Stomach (tissue), 9 donors: ENCODE results near the gene SOX5. TPM values are rescaled to one million over a fixed set of nuclear protein-coding genes. Genes with fewer than 3 reads are reported as not detected.

Experiments used
- DNase-seq, 2 donors: peaks; one replicate each; pipeline versions ENCODE4 v3.0.0 to v3.0.0-alpha.2; 2013 to 2019
- H3K27ac ChIP-seq, 5 donors: fragments of 200-600 bp in 4 of 5; sonication (generic) in 4 of 5; one replicate each; pipeline ENCODE4 v1.5.1; 2013 to 2019; ENCODE audit warnings: mild to moderate bottlenecking in 1 of 5, moderate library complexity in 1 of 5
- H3K27me3 ChIP-seq, 3 donors: fragments of 200-600 bp; sonication (generic); one replicate each; pipeline ENCODE4 v1.5.1; 2017 to 2019; ENCODE audit warnings: mixed run types in 1 of 3
- H3K36me3 ChIP-seq, 4 donors: fragments of 200-600 bp; sonication (generic); 1 replicate in 3 of 4; 2 replicates in 1 of 4; pipeline ENCODE4 v1.5.1; 2016 to 2019
- H3K4me1 ChIP-seq, 4 donors: fragments of 200-600 bp; sonication (generic); one replicate each; pipeline ENCODE4 v1.5.1; 2016 to 2019
- H3K4me3 ChIP-seq, 4 donors: fragments of 200-600 bp; sonication (generic) in 3 of 4; one replicate each; pipeline ENCODE4 v1.5.1; 2016 to 2019; ENCODE audit warnings: mild to moderate bottlenecking in 1 of 4
- H3K9me3 ChIP-seq, 4 donors: fragments of 200-600 bp; sonication (generic); one replicate each; pipeline ENCODE4 v1.5.1; 2016 to 2019
- CTCF ChIP-seq, 7 experiments: fragments of 450-650 bp in 4 of 7; fragments of 200-600 bp in 3 of 7; sonication (generic) in 3 of 7; IDR thresholded peaks; one replicate each; pipeline ENCODE4 v1.5.1; 2016 to 2019; ENCODE audit warnings: antibody characterized with exemption in 7 of 7, control low read depth in 2 of 7, mild to moderate bottlenecking in 1 of 7
- EP300 ChIP-seq: sonication (generic); formaldehyde crosslinking; IDR thresholded peaks from one replicate; pipeline ENCODE4 v1.6.1; 2017; ENCODE audit warnings: antibody characterized with exemption
- POLR2A ChIP-seq, 4 donors: fragments of 450-650 bp; IDR thresholded peaks; one replicate each; pipeline ENCODE4 v1.6.1; 2016; ENCODE audit warnings: antibody characterized with exemption in 4 of 4, control low read depth in 2 of 4, mild to moderate bottlenecking in 1 of 4, moderate library complexity in 1 of 4
- POLR2AphosphoS5 ChIP-seq, 3 donors: sonication (generic); formaldehyde crosslinking; IDR thresholded peaks; one replicate each; pipeline ENCODE4 v1.6.1; 2016; ENCODE audit warnings: antibody characterized with exemption in 3 of 3
- WGBS, 5 donors: extraction: QIAGEN DNeasy Blood & Tissue Kit in 3 of 5; methylation state at CpG; one replicate each; pipeline versions ENCODE4 v1.1.5 to v1.1.7; 2013 to 2018; 5-methylcytosine and 5-hydroxymethylcytosine counted together
- intact Hi-C: fragments of 100-400 bp; cut with DNase I; formaldehyde crosslinking; loops from one replicate; pipeline ENCODE4 v1.15.1; 2023; ENCODE audit warnings: low total_unique reads
- polyA plus RNA-seq, 3 donors: library from polyadenylated mRNA; stranded (reverse); fragments of 200-250 nt; gene quantifications; one replicate each; pipeline ENCODE4 v1.2.3, GENCODE V29; 2013
- total RNA-seq, 5 donors: library from RNA; depleted of rRNA; stranded (reverse); fragments of >200 nt; gene quantifications; one replicate each; pipeline versions ENCODE4 v1.1.0 to v1.2.3, GENCODE V29; 2014 to 2016
- donor health status: healthy with polysubstance abuse.
- donor health status: Bipolar disorder and iron deficiency.
- donor health status: healthy.

Gene SOX5
- total and polyA plus RNA-seq, 8 donors, result 0.85 to 57.2 (median 4.6) TPM

- intact Hi-C loops, result no loop called here
- no peak overlapping the region for H3K27ac ChIP-seq
- no peaks in the 10 kb centered on the region for H3K4me1 ChIP-seq
- H3K27me3 ChIP-seq, result no peaks in the 10 kb centered on the region
- no peak for DNase-seq
- peaks cover 0 to 5% (median 0%) of the 10 kb centered on the region in 4 donors for H3K9me3 ChIP-seq
- no peak for TF ChIP-seq CTCF (IDR thresholded peaks at IDR 0.05)
- no peak for TF ChIP-seq POLR2A (IDR thresholded peaks at IDR 0.05)
- TF ChIP-seq POLR2AphosphoS5 (IDR thresholded peaks at IDR 0.05), result no peak
- no peak for TF ChIP-seq EP300
- no peak overlapping the region for H3K4me3 ChIP-seq
- 88 to 93% (median 91%) methylated on average over 3 of the region's 3 CpGs for WGBS, 5 donors
- H3K36me3 ChIP-seq, result peaks cover 0 to 5% (median under 1%) of the 10 kb centered on the region in 4 donors
Observed at GRCh38 chr12:23899434-23899833, 50.0 kb downstream of the SOX5 start.

- 27 to 37% (median 34%) methylated on average over 1 of the region's 1 CpG for whole genome bisulfite sequencing, 5 donors
- TF ChIP-seq EP300 (no peak), CTCF (IDR thresholded peaks at IDR 0.05) (no peak)
- H3K9me3 ChIP-seq, result peaks cover 0 to 5% (median 0%) of the 10 kb centered on the region in 4 donors
- no peaks in the 10 kb centered on the region for H3K4me1 ChIP-seq
- H3K27me3 ChIP-seq, result no peaks in the 10 kb centered on the region
- H3K4me3 ChIP-seq, result no peak overlapping the region
- H3K27ac ChIP-seq, result no peak overlapping the region
- intact Hi-C loops, result no loop called here
- no peak for DNase-seq
- peaks cover 0 to 18% (median 5%) of the 10 kb centered on the region in 4 donors for H3K36me3 ChIP-seq
Observed at GRCh38 chr12:23898121-23898520, 51.3 kb downstream of the SOX5 start.

GRCh38 chr12:23895792-23896218 is 53.7 kb downstream of the SOX5 start:
- Histone ChIP-seq H3K4me1 (no peaks in the 10 kb centered on the region), H3K4me3 (no peak overlapping the region), H3K9me3 (peaks cover 0 to 1% (median 0%) of the 10 kb centered on the region in 4 donors), H3K27me3 (no peaks in the 10 kb centered on the region), H3K36me3 (peaks cover 0 to 19% (median 5%) of the 10 kb centered on the region in 4 donors), H3K27ac (no peak overlapping the region)
- intact Hi-C loops, result no loop called here
- 45 to 49% (median 48%) methylated on average over 5 of the region's 5 CpGs for WGBS, 5 donors
- peak in 1 of 2 donors; percentile 25 for DNase-seq
- no peak for TF ChIP-seq EP300
- TF ChIP-seq CTCF (IDR thresholded peaks at IDR 0.05), result no peak
- TF ChIP-seq POLR2AphosphoS5 (IDR thresholded peaks at IDR 0.05), result no peak
- TF ChIP-seq POLR2A (IDR thresholded peaks at IDR 0.05), result no peak

- no peak for TF ChIP-seq POLR2A (IDR thresholded peaks at IDR 0.05)
- no peak for TF ChIP-seq POLR2AphosphoS5 (IDR thresholded peaks at IDR 0.05)
- TF ChIP-seq CTCF (IDR thresholded peaks at IDR 0.05), result no peak
- no peak for TF ChIP-seq EP300
- no peak for DNase-seq
- H3K9me3 ChIP-seq, result no peaks in the 10 kb centered on the region
- no peaks in the 10 kb centered on the region for H3K27me3 ChIP-seq
- H3K27ac ChIP-seq, result no peak overlapping the region
- peaks cover 0 to 19% (median 5%) of the 10 kb centered on the region in 4 donors for H3K36me3 ChIP-seq
- H3K4me3 ChIP-seq, result no peak overlapping the region
- H3K4me1 ChIP-seq, result no peaks in the 10 kb centered on the region
- 89 to 100% (median 92%) methylated on average over 1 of the region's 1 CpG for WGBS, 5 donors
- intact Hi-C loops, result no loop called here
Observed at GRCh38 chr12:23893611-23894010, 55.9 kb downstream of the SOX5 start.
